GM19463 (cell line): Measurements from ENCODE around the gene BICRA.
"Not testable (repeated sequence)": the region's sequence is repeated elsewhere in the genome, so short reads cannot be mapped to it uniquely, and the experiment has no call there.

Source experiments
- ATAC-seq: cut with Tn5 transposase; IDR thresholded peaks from one replicate; pipeline ENCODE4 v1.9.1; 2021; ENCODE audit warnings: mild to moderate bottlenecking, moderate library complexity; ENCODE audit not compliant: unreplicated experiment

Gene BICRA

DNA sequence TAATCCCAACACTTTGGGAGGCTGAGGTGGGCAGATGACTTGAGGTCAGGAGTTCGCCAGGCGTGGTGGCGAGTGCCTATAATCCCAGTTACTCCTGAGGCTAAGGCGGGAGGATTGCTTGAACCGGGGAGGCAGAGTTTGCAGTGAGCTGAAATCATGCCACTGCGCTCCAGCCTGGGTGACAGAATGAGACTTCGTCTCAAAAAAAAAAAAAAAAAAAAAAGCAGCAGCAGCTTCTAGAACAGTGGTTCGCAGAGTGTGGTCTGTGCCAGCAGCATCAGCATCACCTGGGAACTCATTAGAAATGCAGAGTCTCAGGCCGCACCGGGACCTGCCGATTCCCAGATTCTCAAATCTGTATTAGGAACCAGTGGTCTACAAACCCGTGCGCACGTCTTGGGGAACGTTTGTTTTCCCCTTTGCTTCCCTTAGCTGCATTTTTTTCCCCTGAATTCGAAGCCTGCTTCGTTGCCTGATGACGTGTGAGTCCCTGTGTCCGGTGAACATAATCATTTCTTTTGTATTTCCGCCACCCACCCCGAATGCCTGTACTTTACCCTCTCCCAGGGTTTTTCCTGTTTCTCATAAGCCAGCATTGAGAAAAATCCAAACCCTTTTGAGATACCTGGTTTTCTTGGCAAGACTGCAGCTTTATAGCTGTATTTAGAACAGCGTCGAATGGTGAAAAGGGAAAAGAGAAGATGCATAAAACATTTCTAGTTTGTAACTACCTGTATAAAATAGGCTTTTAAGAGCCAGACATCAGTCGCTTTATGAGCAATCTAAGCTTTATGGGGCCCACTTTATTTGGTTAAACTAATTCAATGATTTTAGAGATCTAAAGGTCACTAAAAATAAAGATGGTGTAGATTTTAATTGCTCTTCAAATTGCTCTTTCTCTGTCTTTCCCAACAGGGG, 49.8 kb downstream of the BICRA start:
- no peak for ATAC-seq

DNA sequence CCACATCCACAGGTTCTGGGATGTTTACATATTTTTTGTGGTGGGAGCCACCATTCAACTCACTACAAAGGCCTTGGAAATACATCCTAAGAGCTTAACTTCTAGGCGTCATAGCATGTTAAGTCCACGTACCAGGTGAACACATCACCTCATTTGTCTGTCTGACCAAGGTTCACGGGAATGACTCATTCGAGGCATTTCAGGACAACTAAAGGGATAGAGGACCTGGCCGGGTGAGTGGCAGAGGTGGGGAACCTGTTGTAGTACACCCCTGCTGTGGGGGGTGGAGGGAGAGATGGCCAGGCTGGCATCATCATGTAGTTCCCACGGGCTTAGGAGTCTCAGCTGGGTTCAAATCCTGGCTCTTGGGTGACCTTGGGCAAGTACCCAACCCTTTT, 51.5 kb downstream of the BICRA start:
- ATAC-seq, result no peak

DNA sequence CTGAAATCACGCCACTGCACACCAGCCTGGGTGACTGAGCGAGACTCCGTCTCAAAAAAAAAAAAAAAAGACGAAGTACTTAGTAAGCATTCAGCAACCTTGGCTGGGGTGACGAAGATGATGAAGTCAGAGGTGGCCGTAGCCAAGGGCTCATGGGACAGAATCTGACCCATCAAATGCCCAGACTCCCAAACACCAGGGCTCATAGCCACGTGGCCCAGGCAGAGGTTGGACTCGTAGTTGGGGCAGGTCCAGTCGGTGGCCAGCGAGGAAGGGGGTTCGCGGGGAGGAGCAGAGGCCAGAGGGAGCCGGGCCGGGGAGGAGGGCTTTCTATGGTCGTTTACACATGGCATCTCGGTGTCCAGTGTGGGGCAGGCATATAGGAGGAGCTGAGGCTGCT, 52.2 kb downstream of the BICRA start:
- ATAC-seq, result no peak

DNA sequence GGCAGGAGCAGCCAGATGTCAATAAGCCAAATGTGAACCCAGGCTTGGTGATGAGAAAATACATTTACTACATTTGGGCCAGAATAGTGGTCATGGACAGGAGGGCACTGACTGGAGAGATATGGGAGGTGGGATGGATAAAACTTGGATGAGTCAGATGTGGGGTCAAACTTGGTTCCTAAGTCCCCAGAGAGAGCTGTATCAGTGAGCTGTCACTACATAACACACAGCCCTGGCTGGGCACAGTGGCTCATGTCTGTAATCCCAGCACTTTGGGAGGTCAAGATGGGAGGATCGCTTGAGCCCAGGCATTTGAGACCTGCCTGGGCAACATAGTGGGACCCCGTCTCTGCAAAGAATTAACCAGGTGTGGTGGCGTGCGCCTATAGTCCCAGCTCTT, 52.7 kb downstream of the BICRA start:
- ATAC-seq, result no peak

DNA sequence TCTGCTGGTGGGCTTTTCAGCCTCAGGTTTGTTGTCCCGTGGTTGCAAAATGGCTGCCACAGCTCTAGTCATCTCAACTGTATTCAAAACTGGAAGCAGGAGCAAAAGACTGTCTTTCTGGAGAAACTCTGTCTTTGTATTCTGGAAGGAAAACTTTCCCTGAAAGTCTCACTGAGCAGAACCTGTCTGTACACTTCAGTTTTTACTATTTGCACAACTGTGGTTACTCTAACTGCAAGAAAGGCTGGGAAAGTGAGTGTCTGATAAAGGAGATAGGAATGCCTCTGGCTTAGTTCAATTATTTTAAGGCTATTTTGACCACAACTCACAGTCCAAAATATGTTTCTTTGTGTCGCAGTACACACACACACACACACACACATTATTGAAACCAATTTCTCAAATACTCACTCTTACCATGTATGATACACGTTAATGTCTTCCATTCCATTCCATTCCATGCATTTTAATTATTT, 54.5 kb downstream of the BICRA start:
- ATAC-seq, result no peak

DNA sequence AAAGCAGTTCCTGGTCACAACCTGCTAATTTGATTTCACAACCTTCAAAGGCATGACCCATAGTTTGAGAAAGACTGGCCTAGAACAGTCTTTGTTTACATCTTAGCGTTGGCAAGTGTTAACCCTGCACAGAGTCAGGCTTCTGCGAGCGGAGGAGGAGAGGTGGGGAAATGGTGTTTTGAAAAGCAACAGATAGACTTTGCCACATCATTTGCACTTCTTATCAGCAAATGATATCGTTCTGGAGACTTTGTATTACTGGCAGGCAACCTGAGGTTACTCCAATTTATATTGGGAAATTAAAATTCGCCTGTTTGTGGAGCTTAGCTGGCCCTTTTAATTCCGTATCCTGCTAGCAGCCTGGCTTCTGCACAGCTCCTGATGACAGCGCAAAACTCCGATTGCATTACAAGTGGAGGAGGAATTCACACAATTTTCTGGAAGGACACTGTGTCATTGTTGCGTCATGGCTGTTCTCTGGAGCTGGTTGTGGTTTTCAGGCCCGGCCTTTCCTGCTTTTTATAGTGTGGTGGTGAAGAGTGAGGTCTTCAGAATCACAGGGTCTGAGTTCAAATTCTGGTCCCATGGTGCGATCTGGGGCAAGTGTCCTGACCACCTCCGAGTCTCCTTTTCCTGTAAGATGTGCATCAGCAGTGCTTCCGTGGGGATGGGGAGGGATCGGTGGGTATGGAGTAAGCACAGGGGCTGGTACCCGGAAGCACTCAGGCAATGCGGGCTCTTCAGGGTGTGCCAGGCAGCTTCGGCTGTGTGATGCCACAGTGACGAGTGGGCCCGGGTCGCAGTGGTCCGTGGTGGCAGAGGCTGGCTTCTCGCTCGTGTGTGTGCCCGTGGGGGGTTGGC, 55.2 kb downstream of the BICRA start:
- no peak for ATAC-seq

DNA sequence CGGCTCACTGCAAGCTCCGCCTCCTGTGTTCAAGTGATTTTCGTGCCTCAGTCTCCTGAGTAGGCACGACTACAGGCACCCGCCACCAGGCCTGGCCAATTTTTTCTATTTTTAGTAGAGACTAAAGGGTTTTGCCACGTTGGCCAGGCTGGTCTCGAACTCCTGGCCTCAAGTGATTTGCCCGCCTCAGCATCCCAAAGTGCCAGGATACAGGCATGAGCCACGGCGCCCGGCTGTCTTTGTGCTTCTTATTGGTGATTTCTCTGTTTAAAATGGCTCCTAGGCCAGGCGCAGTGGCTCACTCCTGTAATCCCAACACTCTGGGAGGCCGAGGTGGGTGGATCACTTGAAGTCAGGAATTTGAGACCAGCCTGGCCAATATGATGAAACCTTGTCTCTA, 59.6 kb downstream of the BICRA start:
- ATAC-seq, result not testable (repeated sequence)

DNA sequence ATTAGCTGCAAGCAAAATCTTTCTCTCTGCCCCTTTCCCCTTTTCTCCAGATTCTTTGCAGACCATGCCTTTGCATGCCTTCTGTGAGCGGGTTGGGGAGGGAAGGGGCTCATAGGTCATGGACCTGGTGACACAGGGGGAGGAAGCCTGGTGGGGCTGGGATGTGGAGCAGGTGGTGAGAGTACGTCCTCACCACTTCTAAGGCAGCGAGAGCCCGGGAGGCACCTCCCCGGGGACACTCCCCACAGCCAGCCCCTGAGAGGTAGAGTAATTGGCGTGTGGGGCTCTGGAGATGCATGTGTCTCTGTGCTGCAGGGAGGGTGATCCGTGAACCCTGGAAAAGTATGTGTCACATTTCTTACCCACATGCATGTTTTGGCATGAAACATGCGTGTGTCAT, 61.8 kb downstream of the BICRA start:
- no peak for ATAC-seq

DNA sequence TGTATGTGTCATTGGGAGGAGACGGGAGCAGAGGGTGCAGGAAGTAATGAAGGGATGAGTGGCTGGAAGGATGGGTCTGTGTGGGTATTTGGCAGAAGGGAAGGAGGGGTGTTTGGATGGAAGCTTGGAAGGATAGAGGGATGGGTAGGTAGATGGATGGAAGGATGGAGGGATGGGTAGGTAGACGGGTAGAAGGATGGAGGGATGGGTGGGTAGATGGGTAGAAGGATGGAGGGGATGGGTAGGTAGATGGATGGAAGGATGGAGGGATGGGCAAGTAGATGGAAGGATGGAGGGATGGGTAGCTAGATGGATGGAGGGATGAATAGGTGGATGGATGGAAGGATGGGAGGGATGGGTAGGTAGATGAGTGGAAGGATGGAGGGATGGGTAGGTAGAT, 62.6 kb downstream of the BICRA start:
- no peak for ATAC-seq

DNA sequence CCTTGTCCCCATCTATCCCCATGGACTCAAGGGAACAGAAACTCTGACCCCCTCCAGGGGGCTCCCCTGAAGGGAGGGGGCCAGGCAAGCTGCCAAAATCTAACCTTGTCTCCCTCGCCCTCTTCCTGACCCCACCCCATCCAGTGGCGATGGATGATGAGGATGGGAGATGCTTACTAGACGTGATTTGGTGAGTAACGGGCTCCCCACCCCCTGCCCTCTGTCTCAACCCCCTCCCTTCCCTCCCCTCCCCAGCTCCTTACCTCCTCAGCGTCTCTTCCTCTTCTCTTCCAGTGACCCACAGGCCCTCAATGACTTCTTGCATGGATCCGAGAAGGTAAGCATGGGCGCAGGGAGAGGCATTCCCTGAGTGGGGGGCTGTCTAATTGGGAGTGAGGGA, 64.5 kb downstream of the BICRA start:
- ATAC-seq, result no peak

DNA sequence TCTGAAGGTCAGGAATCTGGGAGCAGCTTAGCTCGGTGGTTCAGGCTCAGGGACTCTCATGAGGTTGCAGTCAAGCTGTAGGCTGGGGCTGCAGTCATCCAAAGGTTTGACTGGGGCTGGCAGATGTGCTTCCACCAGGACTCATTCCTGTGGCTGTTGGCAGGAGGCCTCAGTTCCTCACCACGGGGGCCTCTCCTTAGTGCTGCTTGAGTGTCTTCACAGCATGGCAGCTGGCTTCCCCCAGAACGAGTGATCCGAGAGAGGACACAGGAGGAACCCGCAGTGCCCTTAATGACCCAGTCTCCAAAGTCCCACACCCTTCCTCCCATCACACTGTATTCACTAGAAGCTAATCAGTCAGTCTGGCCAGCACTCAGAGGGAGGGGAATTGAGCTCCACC, 65.6 kb downstream of the BICRA start:
- ATAC-seq, result no peak

DNA sequence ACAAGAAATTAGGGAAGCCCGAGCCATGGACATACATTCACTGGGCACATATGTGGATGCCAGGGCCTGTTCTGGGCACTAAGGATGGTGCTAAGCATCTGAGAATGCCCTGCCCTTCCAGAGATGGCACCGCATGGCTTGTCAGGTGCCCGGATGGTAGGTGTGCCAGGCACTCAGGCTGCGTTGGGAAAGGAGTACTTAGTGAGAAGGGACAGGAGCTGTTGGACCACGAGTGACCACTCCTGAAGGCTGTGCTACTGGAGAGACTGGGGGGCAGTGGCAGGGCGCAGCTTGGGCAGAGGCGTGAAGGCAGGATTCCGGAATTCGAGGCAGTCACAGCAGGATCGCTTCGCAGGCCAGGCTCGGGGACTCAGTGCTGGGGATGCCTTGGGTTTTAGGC, 66.3 kb downstream of the BICRA start:
- no peak for ATAC-seq

DNA sequence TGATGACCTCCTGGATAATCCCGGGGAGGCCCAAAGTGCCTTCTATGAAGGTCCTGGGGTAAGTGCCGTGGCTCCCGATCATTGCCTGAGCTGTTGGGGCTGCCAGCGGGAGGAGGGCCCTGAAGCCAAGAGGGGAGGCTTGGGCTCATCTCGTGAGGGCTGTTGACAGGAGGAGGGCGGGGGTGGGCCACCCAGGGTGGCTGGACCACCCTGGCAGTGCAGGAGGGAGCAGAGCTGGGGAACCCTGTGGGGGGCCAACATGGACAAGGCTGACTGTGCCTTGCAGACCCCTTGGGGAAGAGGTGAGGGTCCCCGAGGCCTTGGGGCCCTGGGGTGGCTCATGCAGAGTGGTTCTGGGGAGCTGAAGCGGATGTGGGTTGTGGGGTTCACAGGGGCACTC, 66.9 kb downstream of the BICRA start:
- no peak for ATAC-seq

DNA sequence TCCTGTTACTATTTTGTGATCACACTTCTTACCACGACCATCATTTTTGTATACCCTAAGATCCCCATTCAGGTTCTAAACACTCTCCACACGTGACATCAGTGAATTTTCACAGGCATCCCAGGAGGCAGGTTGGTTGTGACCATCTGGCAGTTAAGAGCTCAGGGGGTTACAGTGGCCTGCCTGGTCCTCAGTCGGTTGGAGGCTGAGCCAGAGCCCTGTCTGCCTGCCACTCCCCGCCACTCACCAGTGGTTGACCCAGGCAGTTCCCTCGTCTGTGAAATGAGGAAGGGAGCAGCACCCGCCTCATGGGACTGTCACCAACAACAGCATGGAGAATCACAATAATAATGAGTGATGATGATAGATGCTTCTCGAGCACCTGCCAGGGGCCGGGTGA, 67.9 kb downstream of the BICRA start:
- ATAC-seq, result no peak

DNA sequence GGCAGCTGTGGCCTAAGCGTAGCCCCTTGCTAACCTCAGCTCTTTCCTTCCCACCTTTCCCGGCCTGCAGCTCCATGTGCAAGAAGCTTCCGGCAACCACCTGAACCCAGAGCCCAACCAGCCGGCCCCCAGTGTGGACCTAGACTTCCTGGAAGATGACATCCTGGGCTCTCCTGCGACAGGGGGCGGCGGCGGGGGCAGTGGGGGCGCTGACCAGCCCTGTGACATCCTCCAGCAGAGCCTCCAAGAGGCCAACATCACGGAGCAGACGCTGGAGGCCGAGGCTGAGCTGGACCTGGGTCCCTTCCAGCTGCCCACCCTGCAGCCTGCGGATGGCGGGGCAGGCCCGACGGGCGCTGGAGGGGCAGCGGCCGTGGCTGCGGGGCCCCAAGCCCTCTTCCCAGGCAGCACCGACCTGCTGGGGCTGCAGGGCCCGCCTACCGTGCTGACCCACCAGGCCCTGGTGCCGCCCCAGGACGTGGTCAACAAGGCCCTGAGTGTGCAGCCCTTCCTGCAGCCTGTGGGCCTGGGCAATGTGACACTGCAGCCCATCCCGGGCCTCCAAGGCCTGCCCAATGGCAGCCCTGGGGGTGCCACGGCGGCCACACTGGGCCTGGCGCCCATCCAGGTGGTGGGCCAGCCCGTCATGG, 70.4 kb downstream of the BICRA start:
- ATAC-seq, result no peak

DNA sequence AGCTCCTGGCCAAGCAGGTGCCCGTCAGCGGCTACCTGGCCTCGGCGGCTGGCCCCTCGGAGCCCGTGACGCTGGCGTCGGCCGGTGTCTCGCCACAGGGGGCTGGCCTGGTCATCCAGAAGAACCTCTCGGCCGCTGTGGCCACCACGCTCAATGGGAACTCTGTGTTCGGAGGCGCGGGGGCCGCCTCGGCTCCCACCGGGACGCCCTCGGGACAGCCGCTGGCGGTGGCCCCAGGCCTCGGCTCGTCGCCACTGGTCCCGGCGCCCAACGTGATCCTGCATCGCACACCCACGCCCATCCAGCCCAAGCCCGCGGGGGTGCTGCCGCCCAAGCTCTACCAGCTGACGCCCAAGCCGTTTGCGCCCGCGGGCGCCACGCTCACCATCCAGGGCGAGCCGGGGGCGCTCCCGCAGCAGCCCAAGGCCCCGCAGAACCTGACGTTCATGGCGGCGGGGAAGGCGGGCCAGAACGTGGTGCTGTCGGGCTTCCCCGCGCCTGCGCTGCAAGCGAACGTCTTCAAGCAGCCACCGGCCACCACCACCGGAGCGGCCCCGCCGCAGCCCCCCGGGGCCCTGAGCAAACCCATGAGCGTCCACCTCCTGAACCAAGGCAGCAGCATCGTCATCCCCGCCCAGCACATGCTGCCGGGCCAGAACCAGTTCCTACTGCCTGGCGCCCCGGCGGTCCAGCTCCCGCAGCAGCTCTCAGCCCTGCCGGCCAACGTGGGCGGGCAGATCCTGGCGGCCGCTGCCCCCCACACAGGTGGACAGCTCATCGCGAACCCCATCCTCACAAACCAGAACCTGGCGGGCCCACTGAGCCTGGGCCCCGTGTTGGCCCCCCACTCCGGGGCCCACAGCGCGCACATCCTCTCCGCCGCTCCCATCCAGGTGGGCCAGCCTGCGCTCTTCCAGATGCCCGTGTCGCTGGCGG, 71.3 kb downstream of the BICRA start:
- ATAC-seq, result no peak

DNA sequence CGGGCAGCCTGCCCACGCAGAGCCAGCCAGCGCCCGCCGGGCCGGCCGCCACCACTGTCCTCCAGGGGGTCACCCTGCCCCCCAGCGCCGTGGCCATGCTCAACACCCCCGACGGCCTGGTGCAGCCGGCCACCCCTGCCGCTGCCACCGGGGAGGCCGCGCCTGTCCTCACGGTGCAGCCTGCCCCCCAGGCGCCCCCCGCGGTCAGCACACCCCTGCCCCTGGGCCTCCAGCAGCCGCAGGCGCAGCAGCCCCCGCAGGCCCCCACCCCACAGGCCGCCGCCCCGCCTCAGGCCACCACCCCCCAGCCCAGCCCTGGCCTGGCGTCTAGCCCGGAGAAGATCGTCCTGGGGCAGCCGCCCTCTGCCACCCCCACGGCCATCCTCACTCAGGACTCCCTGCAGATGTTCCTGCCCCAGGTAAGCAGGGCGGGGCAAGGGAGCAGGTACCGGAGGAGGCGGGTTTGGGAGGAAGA, 72.0 kb downstream of the BICRA start:
- no peak for ATAC-seq

DNA sequence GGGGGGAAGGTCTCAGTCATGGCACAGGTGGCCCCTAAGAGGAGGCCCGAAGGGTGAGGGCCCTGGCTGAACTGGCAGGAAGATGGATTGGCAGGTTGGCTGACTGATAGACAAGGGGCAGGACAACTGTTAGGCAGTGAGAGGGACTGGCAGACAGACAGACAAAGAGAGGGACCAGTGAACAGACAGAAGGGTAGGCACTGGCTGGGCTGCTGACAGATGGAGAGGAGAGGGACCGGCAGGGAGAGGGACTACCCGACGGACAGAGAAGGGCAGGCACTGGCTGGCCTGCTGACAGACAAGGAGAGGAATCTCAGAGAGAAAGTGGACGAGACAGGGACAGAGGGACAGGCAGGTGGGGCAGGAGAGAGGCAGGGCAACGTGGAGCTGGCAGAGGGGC, 72.5 kb downstream of the BICRA start:
- ATAC-seq, result no peak

DNA sequence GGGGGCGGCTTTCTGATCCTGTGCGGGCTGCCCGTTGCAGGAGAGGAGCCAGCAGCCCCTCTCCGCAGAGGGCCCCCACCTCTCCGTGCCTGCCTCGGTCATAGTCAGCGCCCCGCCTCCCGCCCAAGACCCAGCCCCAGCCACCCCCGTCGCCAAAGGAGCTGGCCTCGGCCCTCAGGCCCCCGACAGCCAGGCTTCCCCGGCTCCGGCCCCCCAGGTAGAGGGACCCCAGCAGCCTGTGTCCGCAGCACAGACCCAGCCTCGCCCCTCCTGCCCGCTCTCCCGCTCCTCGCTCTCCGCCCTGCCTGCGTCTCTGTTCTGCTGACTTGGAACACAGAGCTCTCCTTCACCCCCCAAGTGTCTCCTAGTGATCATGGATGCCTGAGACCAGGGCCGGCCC, 73.0 kb downstream of the BICRA start:
- no peak for ATAC-seq

DNA sequence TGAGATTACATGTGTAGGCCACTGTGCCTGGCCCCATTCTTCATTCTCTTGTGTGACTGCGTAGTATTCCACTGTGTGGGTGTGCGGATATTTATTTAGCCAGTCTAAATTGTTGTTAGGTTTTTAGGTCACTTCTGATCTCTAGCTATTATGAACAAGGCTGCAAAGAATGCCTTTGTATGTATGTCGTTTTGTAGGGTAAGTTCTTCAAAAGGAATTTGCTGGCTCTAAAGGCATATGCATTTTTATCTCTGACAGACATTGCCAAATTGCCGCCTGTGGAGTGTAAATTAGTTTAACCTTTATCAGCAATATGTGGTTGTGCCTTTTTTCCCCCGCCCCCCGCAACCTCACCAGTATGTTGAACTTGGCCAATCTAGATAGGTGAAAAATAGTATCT, 74.0 kb downstream of the BICRA start:
- no peak for ATAC-seq
